ENCODE measurements around the gene PLPP3.

Gene PLPP3

DNA sequence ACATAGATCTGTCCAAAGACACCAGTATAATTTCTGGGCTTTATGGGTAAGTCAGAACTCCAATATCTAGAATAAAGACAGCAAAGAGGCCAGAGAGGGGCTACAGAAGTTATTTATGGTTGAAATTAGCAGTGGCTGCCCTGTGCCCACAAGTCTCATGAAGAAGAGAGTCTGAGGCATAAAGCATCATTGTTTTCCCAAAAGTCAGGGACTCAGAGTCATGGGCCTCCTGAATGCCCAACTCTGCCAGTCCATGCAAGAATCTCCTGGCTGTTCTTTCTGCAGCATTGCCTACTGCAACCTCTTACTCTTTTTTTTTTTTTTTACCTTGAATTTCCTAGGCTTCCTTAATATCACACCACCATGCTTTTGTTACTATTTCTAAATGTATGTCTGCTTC lies 49.6 kb downstream of the PLPP3 start:
- no peak for TF ChIP-seq CTCF (IDR thresholded peaks at IDR 0.05; ENCODE audit: control insufficient read depth, insufficient read depth, low read depth, low read length, missing control alignments)
- no peak for DNase-seq (ENCODE audit: low read depth)

DNA sequence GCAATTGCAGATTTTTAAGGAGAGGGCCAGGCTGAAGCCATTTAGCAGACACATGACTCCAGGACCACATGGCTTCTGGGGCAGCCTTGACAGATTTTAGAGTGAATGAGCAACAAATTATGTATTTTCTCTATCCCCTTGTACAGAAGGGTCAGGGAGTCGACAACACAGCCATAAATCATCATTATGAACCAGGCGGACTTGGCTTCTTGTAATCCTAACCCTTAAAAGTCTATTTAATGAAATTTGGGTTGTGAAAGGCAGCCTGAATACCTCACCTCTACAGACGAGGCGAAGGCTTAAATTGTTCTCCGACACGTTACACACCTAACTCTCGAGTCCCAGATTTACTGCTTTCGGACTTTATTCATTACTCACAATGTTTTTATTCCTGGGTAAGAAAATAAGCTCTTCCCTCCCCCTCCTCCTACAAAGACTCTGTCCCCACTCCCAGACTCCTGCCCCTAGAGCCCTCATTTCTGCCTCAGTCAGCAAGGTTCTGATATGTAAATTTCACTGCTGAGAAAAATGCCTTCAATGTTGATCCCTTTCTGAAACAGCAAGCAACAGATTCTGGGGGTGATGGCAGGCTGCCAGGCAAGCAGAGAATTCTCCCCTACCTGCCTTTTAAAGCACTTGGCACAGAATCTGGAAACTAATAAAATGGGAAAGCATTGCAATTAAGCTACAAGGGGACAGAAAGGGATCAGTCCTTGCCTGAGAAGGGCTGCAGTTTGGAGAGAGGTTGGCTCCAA lies 51.6 kb downstream of the PLPP3 start:
- H3K4me3 ChIP-seq (ENCODE audit: control insufficient read depth, low read depth, low read length): no peak overlapping the region
- DNase-seq (ENCODE audit: low read depth): no peak
- no peak for TF ChIP-seq CTCF (IDR thresholded peaks at IDR 0.05; ENCODE audit: control insufficient read depth, insufficient read depth, low read depth, low read length, missing control alignments)

More for the DNA sequence above, 49.6 kb downstream of the PLPP3 start:
- no peak overlapping the region for H3K4me3 ChIP-seq (ENCODE audit: control insufficient read depth, low read depth, low read length)

- TF ChIP-seq CTCF (IDR thresholded peaks at IDR 0.05; ENCODE audit: control insufficient read depth, insufficient read depth, low read depth, low read length, missing control alignments): no peak
- no peak for DNase-seq (ENCODE audit: low read depth)
- H3K4me3 ChIP-seq (ENCODE audit: control insufficient read depth, low read depth, low read length): no peak overlapping the region
Observed at GRCh38 chr1:56526571-56527174, 52.7 kb downstream of the PLPP3 start.

DNA sequence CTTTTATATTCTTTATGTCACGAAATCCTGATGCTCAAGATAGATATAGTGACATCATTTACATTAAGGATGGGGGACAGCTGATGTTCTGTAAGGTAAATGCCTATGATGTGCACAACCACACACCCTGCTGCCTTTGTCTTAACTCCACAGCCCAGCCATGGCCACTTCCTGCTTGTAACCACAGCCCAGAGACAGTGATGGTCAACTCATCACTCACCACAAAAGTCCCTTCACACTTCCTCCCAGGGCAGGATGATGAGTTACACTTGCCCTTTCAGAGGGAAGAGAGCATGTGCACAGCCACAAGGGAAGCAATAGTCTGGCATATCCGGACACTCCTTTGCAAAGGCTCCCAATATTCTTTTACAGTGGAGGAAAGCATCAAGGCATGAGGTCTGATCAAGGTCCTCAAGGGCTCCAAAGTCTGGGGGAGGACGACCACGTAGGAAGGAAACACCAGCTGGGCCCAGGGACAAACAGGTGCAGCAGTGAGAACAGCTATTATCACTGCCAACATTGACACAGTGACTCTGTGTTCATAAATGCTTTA lies 53.8 kb downstream of the PLPP3 start:
- DNase-seq (ENCODE audit: low read depth): no peak
- H3K4me3 ChIP-seq (ENCODE audit: control insufficient read depth, low read depth, low read length): no peak overlapping the region
- TF ChIP-seq CTCF (IDR thresholded peaks at IDR 0.05; ENCODE audit: control insufficient read depth, insufficient read depth, low read depth, low read length, missing control alignments): no peak

DNA sequence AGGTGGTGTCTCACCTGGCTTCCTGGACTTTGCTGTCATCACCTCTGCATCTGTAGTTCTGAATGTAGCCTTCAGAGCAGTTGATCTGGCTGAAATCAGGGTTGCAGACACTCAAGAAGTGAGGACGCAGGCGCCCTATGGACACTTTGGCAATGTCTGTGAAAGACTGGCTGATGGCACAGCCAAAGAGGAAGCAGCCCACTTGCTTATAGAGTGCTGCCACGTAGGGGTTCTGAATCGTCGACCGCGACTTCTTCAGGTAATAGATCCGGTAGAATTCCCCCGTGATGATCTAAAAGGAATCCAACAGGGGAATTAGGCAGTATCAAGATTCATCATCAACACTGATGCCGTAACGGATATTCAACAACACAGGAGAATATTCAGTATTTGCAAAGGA lies 55.1 kb downstream of the PLPP3 start:
- DNase-seq (ENCODE audit: low read depth): no peak
- TF ChIP-seq CTCF (IDR thresholded peaks at IDR 0.05; ENCODE audit: control insufficient read depth, insufficient read depth, low read depth, low read length, missing control alignments): no peak
- no peak overlapping the region for H3K4me3 ChIP-seq (ENCODE audit: control insufficient read depth, low read depth, low read length)

DNA sequence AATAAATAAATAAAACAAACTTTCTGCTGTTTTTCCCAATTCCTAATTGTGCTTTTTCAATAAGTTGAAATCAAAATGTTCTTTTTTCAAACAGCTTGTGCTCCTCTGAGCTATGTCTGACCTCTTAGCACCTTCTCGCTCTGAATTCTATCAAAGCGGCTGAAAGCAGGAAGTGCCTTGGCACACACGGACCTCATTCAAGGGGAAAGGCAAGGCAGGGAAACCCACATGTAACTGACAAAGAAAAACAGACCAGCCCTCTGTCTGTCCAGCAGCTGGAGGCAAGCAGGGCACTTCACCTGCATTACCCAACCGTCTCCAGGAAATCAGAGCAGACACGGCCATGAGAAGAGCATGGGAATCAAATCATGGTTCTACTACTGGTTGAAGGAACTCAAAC lies 56.7 kb downstream of the PLPP3 start:
- no peak for TF ChIP-seq CTCF (IDR thresholded peaks at IDR 0.05; ENCODE audit: control insufficient read depth, insufficient read depth, low read depth, low read length, missing control alignments)
- no peak overlapping the region for H3K4me3 ChIP-seq (ENCODE audit: control insufficient read depth, low read depth, low read length)
- no peak for DNase-seq (ENCODE audit: low read depth)

All from AG09309 (cell line).